ENCODE data around the gene ANKMY1. TPM values are rescaled to one million over a fixed set of nuclear protein-coding genes. Genes with fewer than 3 reads are reported as not detected.

ANKMY1 gene
- total and polyA plus RNA-seq, 2 experiments from 2014 or later: 9.2 to 11.1 TPM

GRCh38 chr2:240436683-240437550, 120.9 kb downstream of the ANKMY1 start:
- Histone ChIP-seq H3K4me3 (peak overlapping the region; percentile 88), H3K36me3 (replicated peaks; ENCODE audit: insufficient read depth, low read depth) (no peaks in the 10 kb centered on the region), H2AFZ (no peak overlapping the region), H3K4me2 (peak overlapping the region; percentile 94), H4K20me1 (ENCODE audit: insufficient read depth, poor library complexity, severe bottlenecking) (peaks cover 40% of the 10 kb centered on the region), H3K27me3 (no peaks in the 10 kb centered on the region), H3K79me2 (peaks cover 51% of the 10 kb centered on the region), H3K27ac (no peak overlapping the region), H3K4me1 (ENCODE audit: insufficient read depth) (peaks cover 18% of the 10 kb centered on the region), H3K9me2 (replicated peaks; ENCODE audit: insufficient read depth) (no peaks in the 10 kb centered on the region), H3K9me3 (ENCODE audit: low read depth) (no peaks in the 10 kb centered on the region)
- 30% methylated on average over 36 of the region's 45 CpGs for WGBS (ENCODE audit: low lambda C conversion rate, missing lambda C conversion rate)
- peak; percentile 63 for DNase-seq (ENCODE audit: low spot score)
- TF ChIP-seq EZH2phosphoT487 (IDR thresholded peaks at IDR 0.05; ENCODE audit: low read depth, severe bottlenecking, unreplicated experiment): no peak
- no peak for TF ChIP-seq EZH2 (IDR thresholded peaks at IDR 0.05; ENCODE audit: borderline replicate concordance)
- TF ChIP-seq CTCF (IDR thresholded peaks at IDR 0.05; ENCODE audit: poor library complexity): no peak

GRCh38 chr2:240435948-240436682, 121.7 kb downstream of the ANKMY1 start:
- Histone ChIP-seq H3K36me3 (replicated peaks; ENCODE audit: insufficient read depth, low read depth) (no peaks in the 10 kb centered on the region), H4K20me1 (ENCODE audit: insufficient read depth, poor library complexity, severe bottlenecking) (peaks cover 34% of the 10 kb centered on the region), H3K9me2 (replicated peaks; ENCODE audit: insufficient read depth) (no peaks in the 10 kb centered on the region), H3K4me3 (peak overlapping the region; percentile 88), H3K4me2 (peak overlapping the region; percentile 94), H3K27me3 (no peaks in the 10 kb centered on the region), H3K27ac (peak overlapping the region; percentile 95), H3K9me3 (ENCODE audit: low read depth) (no peaks in the 10 kb centered on the region), H2AFZ (peak overlapping the region; percentile 35), H3K79me2 (peaks cover 44% of the 10 kb centered on the region), H3K4me1 (ENCODE audit: insufficient read depth) (peaks cover 18% of the 10 kb centered on the region)
- WGBS (ENCODE audit: low lambda C conversion rate, missing lambda C conversion rate): under 1% methylated on average over 35 of the region's 88 CpGs
- peak; percentile 50 for DNase-seq (ENCODE audit: low spot score)
- no peak for TF ChIP-seq CTCF (IDR thresholded peaks at IDR 0.05; ENCODE audit: poor library complexity)
- TF ChIP-seq EZH2phosphoT487 (IDR thresholded peaks at IDR 0.05; ENCODE audit: low read depth, severe bottlenecking, unreplicated experiment): no peak
- no peak for TF ChIP-seq EZH2 (IDR thresholded peaks at IDR 0.05; ENCODE audit: borderline replicate concordance)

GRCh38 chr2:240435457-240435947, 122.3 kb downstream of the ANKMY1 start, which contains the start of gene GPC1:
GPC1 (plus strand) TSS chr2:240435663; CDS start chr2:240435919, 256 bp downstream.
- peak within 1 kb of the TSS; percentile 76 for H2AFZ ChIP-seq
- WGBS (ENCODE audit: low lambda C conversion rate, missing lambda C conversion rate): 2% methylated on average over 21 of the region's 77 CpGs
- no peaks in the 10 kb centered on the region for H3K9me2 ChIP-seq (replicated peaks; ENCODE audit: insufficient read depth)
- H3K79me2 ChIP-seq: peaks cover 39% of the 10 kb centered on the region
- no peaks in the 10 kb centered on the region for H3K36me3 ChIP-seq (replicated peaks; ENCODE audit: insufficient read depth, low read depth)
- H3K27ac ChIP-seq: peak within 1 kb of the TSS; percentile 95
- H4K20me1 ChIP-seq (ENCODE audit: insufficient read depth, poor library complexity, severe bottlenecking): peaks cover 30% of the 10 kb centered on the region
- H3K27me3 ChIP-seq: no peaks in the 10 kb centered on the region
- H3K4me2 ChIP-seq: peak within 1 kb of the TSS; percentile 99
- peak within 1 kb of the TSS; percentile 90 for H3K4me3 ChIP-seq
- DNase-seq (ENCODE audit: low spot score): peak; percentile 94
- H3K4me1 ChIP-seq (ENCODE audit: insufficient read depth): peaks cover 18% of the 10 kb centered on the region
- no peaks in the 10 kb centered on the region for H3K9me3 ChIP-seq (ENCODE audit: low read depth)
- TF ChIP-seq CTCF (IDR thresholded peaks at IDR 0.05; ENCODE audit: poor library complexity): no peak
- TF ChIP-seq EZH2phosphoT487 (IDR thresholded peaks at IDR 0.05; ENCODE audit: low read depth, severe bottlenecking, unreplicated experiment): no peak

All from hepatocyte (in vitro differentiated cells).